ENCODE results near the gene QSER1.

GRCh38 chr11:32870676-32871075 lies 21.9 kb upstream of the QSER1 start:
- TF ChIP-seq, protein P1, sequence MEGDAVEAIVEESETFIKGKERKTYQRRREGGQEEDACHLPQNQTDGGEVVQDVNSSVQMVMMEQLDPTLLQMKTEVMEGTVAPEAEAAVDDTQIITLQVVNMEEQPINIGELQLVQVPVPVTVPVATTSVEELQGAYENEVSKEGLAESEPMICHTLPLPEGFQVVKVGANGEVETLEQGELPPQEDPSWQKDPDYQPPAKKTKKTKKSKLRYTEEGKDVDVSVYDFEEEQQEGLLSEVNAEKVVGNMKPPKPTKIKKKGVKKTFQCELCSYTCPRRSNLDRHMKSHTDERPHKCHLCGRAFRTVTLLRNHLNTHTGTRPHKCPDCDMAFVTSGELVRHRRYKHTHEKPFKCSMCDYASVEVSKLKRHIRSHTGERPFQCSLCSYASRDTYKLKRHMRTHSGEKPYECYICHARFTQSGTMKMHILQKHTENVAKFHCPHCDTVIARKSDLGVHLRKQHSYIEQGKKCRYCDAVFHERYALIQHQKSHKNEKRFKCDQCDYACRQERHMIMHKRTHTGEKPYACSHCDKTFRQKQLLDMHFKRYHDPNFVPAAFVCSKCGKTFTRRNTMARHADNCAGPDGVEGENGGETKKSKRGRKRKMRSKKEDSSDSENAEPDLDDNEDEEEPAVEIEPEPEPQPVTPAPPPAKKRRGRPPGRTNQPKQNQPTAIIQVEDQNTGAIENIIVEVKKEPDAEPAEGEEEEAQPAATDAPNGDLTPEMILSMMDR (IDR thresholded peaks at IDR 0.05; ENCODE audit: insufficient read depth, low read length, poor library complexity, severe bottlenecking) = no peak
- no peak for TF ChIP-seq EZH2phosphoT487 (conservative IDR thresholded peaks at IDR 0.05; ENCODE audit: low read length)

Data from SU-DHL-6 (cell line).